ENCODE measurements around the gene GCSH.

Gene GCSH

GRCh38 chr16:81036751-81037350 lies 59.3 kb downstream of the GCSH start:
- H3K4me3 ChIP-seq (ENCODE audit: control insufficient read depth, low read depth, low read length), result peak overlapping the region; percentile 65
- no peak for TF ChIP-seq CTCF (conservative IDR thresholded peaks at IDR 0.05; ENCODE audit: control insufficient read depth, insufficient read depth, low read depth, low read length)
- DNase-seq (ENCODE audit: low read depth), result peak; percentile 24

- TF ChIP-seq CTCF (conservative IDR thresholded peaks at IDR 0.05; ENCODE audit: control insufficient read depth, insufficient read depth, low read depth, low read length), result no peak
- H3K4me3 ChIP-seq (ENCODE audit: control insufficient read depth, low read depth, low read length), result peak overlapping the region; percentile 65
- peak; percentile 19 for DNase-seq (ENCODE audit: low read depth)
Observed at GRCh38 chr16:81035975-81036750, 60.0 kb downstream of the GCSH start.

GRCh38 chr16:81035398-81035974 lies 60.7 kb downstream of the GCSH start, which contains the start of gene ATMIN:
TSS of gene ATMIN (plus strand) at chr16:81035842. CDS start at chr16:81035871, 29 bp downstream.
- DNase-seq (ENCODE audit: low read depth), result peak; percentile 67
- peak within 1 kb of the TSS; percentile 65 for H3K4me3 ChIP-seq (ENCODE audit: control insufficient read depth, low read depth, low read length)
- TF ChIP-seq CTCF (conservative IDR thresholded peaks at IDR 0.05; ENCODE audit: control insufficient read depth, insufficient read depth, low read depth, low read length), result peak; percentile 52
